ENCODE results near the gene PHC1. TPM values are rescaled to one million over a fixed set of nuclear protein-coding genes. Genes with fewer than 3 reads are reported as not detected.
"Not testable (repeated sequence)": the region's sequence is repeated elsewhere in the genome, so short reads cannot be mapped to it uniquely, and the experiment has no call there.

Gene PHC1
- total RNA-seq, 2 donors from 2014 or later: 38.2 to 104 TPM

DNA sequence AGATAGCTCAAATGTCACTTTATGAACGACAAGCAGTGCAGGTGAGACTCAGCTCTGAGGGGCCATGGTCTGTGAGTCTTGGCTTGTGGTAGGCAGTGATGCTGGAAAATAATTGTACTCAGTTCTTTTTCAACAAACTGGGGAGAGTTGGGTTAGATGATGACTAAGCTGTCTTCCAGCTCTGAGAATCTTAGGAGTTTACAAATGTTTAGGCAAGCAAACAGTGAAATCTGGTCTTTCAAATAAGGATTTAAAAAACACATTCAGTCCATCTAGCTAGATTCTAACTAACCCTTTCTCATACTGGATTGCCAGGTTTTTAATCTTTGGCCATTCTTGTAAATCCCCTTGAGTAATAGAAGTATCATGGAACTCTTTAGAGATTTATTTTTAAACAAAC lies 3.4 kb downstream of the PHC1 start:
- no peak for DNase-seq (ENCODE audit: low spot score)
- no peaks in the 10 kb centered on the region for H3K4me1 ChIP-seq (replicated peaks)
- H3K27ac ChIP-seq: no peak overlapping the region
- H3K27me3 ChIP-seq (replicated peaks; ENCODE audit: insufficient read depth): no peaks in the 10 kb centered on the region
- intact Hi-C loops (cut with DNase I): no loop called here
- H3K4me3 ChIP-seq: no peak overlapping the region
- H3K9me3 ChIP-seq: no peaks in the 10 kb centered on the region
- no peaks in the 10 kb centered on the region for H3K36me3 ChIP-seq
- TF ChIP-seq POLR2A (IDR thresholded peaks at IDR 0.05) (no peak), POLR2AphosphoS5 (IDR thresholded peaks at IDR 0.05) (no peak), CTCF (IDR thresholded peaks at IDR 0.05) (no peak)
- 53% methylated on average over 1 of the region's 1 CpG for WGBS

DNA sequence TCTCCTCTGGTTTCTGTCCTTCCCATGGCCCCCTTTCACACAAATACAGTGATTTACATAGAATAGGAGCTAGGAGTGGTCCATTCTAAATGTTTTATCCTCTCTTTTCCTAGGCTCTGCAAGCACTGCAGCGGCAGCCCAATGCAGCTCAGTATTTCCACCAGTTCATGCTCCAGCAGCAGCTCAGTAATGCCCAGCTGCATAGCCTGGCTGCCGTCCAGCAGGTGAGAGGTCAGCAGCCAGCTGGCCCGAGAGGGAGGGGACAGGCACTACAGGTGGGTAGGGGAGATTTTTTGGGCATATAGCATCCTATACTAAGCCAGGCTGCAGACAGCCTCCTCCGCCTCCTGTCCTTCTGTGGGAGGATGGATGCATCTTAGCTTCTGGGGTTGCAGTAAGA lies 5.3 kb downstream of the PHC1 start:
- H3K36me3 ChIP-seq; H3K9me3 ChIP-seq; H3K27me3 ChIP-seq (replicated peaks; ENCODE audit: insufficient read depth); H3K4me3 ChIP-seq; H3K27ac ChIP-seq; DNase-seq (ENCODE audit: low spot score); intact Hi-C loops (cut with DNase I); H3K4me1 ChIP-seq (replicated peaks): not testable (repeated sequence)
- 91% methylated on average over 4 of the region's 4 CpGs for WGBS

GRCh38 chr12:8922544-8922943 lies 8.2 kb downstream of the PHC1 start:
- H3K4me1 ChIP-seq (replicated peaks): no peaks in the 10 kb centered on the region
- WGBS: 98% methylated on average over 5 of the region's 5 CpGs
- H3K4me3 ChIP-seq: no peak overlapping the region
- TF ChIP-seq POLR2AphosphoS5 (IDR thresholded peaks at IDR 0.05): no peak
- TF ChIP-seq CTCF (IDR thresholded peaks at IDR 0.05): no peak
- no peak for TF ChIP-seq POLR2A (IDR thresholded peaks at IDR 0.05)
- no peak overlapping the region for H3K27ac ChIP-seq
- H3K9me3 ChIP-seq: no peaks in the 10 kb centered on the region
- H3K36me3 ChIP-seq: no peaks in the 10 kb centered on the region
- H3K27me3 ChIP-seq (replicated peaks; ENCODE audit: insufficient read depth): no peaks in the 10 kb centered on the region
- intact Hi-C loops (cut with DNase I): no loop called here
- no peak for DNase-seq (ENCODE audit: low spot score)

GRCh38 chr12:8930655-8931323 lies 16.5 kb downstream of the PHC1 start:
- H3K4me3 ChIP-seq; H3K27ac ChIP-seq; H3K4me1 ChIP-seq (replicated peaks); H3K9me3 ChIP-seq; DNase-seq (ENCODE audit: low spot score); intact Hi-C loops (cut with DNase I); H3K36me3 ChIP-seq; H3K27me3 ChIP-seq (replicated peaks; ENCODE audit: insufficient read depth): not testable (repeated sequence)
- 90% methylated on average over 4 of the region's 4 CpGs for WGBS

- H3K27ac ChIP-seq; intact Hi-C loops (cut with DNase I); H3K27me3 ChIP-seq (replicated peaks; ENCODE audit: insufficient read depth); H3K4me3 ChIP-seq; H3K9me3 ChIP-seq; DNase-seq (ENCODE audit: low spot score); H3K4me1 ChIP-seq (replicated peaks); H3K36me3 ChIP-seq: not testable (repeated sequence)
- 97% methylated on average over 3 of the region's 3 CpGs for WGBS
These were observed 18.2 kb downstream of the PHC1 start for GRCh38 chr12:8932464-8932863.

DNA sequence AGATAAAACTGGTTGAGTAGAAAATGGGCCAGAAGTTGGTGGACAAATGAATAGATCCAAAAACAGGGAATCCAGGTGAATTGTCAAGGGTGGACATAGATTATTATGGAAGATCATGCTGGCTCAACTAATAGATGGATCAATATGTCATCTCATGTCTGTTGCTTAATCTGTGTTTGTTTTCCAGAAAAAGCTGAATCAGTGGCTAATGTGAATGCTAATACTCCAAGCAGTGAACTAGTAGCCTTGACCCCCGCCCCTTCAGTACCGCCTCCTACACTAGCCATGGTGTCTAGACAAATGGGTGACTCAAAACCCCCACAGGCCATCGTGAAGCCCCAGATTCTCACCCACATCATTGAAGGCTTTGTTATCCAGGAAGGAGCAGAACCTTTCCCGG lies 19.8 kb downstream of the PHC1 start:
- H3K9me3 ChIP-seq; H3K27ac ChIP-seq; H3K4me1 ChIP-seq (replicated peaks); H3K36me3 ChIP-seq; H3K27me3 ChIP-seq (replicated peaks; ENCODE audit: insufficient read depth); intact Hi-C loops (cut with DNase I); DNase-seq (ENCODE audit: low spot score); H3K4me3 ChIP-seq: not testable (repeated sequence)
- WGBS: 86% methylated on average over 4 of the region's 4 CpGs

DNA sequence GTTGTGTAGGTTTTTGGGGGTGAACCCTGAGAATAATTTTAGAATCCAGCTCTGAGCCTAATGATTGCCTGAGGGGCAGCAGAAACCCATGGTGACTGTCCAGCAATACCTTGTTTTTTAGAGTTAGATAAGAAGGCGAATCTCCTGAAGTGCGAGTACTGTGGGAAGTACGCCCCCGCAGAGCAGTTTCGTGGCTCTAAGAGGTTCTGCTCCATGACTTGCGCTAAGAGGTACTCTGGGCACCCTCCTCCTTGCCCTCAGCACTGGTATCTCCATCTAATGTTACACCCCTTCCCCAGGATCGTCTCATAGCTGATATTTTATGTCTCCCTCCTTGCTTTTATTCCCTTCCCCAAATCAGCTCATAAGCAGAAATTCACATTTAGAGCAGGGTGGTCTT lies 22.4 kb downstream of the PHC1 start:
- DNase-seq (ENCODE audit: low spot score): no peak
- Histone ChIP-seq H3K36me3 (peaks cover 0 to 4% of the 10 kb centered on the region in 2 donors), H3K9me3 (no peaks in the 10 kb centered on the region), H3K4me3 (no peak overlapping the region), H3K27ac (no peak overlapping the region), H3K27me3 (replicated peaks; ENCODE audit: insufficient read depth) (no peaks in the 10 kb centered on the region), H3K4me1 (replicated peaks) (no peaks in the 10 kb centered on the region)
- intact Hi-C loops (cut with DNase I): no loop called here
- 95% methylated on average over 7 of the region's 7 CpGs for WGBS
- TF ChIP-seq POLR2A (IDR thresholded peaks at IDR 0.05): no peak
- TF ChIP-seq CTCF (IDR thresholded peaks at IDR 0.05): no peak
- no peak for TF ChIP-seq POLR2AphosphoS5 (IDR thresholded peaks at IDR 0.05)

- H3K36me3 ChIP-seq: peaks cover 4 to 13% of the 10 kb centered on the region in 2 donors
- H3K9me3 ChIP-seq; DNase-seq (ENCODE audit: low spot score); H3K4me3 ChIP-seq; H3K27me3 ChIP-seq (replicated peaks; ENCODE audit: insufficient read depth); H3K4me1 ChIP-seq (replicated peaks); intact Hi-C loops (cut with DNase I); H3K27ac ChIP-seq: not testable (repeated sequence)
- WGBS: 72% methylated on average over 5 of the region's 5 CpGs
These were observed 23.6 kb downstream of the PHC1 start for GRCh38 chr12:8937842-8938442.
